HG03565 (cell line): ENCODE measurements around the gene PHLPP1.
A peak's percentile ranks its signal among the peaks of the same experiment; 100 is the strongest.

Source experiments
- ATAC-seq: cut with Tn5 transposase; IDR thresholded peaks from one replicate; pipeline ENCODE4 v1.9.1; 2021; ENCODE audit warnings: mild to moderate bottlenecking, moderate library complexity; ENCODE audit not compliant: unreplicated experiment

The PHLPP1 gene

GRCh38 chr18:62771494-62772270, 56.3 kb downstream of the PHLPP1 start:
- ATAC-seq, result peak; percentile 67

GRCh38 chr18:62772860-62773584, 57.7 kb downstream of the PHLPP1 start:
- ATAC-seq, result no peak

- ATAC-seq, result no peak
These were observed 58.4 kb downstream of the PHLPP1 start for GRCh38 chr18:62773691-62774090.

- no peak for ATAC-seq
These were observed 60.8 kb downstream of the PHLPP1 start for GRCh38 chr18:62776024-62776570.

GRCh38 chr18:62777814-62778213, 62.5 kb downstream of the PHLPP1 start:
- ATAC-seq, result no peak

GRCh38 chr18:62778976-62779869, 63.9 kb downstream of the PHLPP1 start:
- no peak for ATAC-seq

- ATAC-seq, result no peak
These were observed 65.9 kb downstream of the PHLPP1 start for GRCh38 chr18:62781262-62781661.

GRCh38 chr18:62781893-62782292, 66.6 kb downstream of the PHLPP1 start:
- no peak for ATAC-seq

- peak; percentile 41 for ATAC-seq
These were observed 69.1 kb downstream of the PHLPP1 start for GRCh38 chr18:62784338-62784965.

GRCh38 chr18:62784966-62785413, 69.6 kb downstream of the PHLPP1 start:
- ATAC-seq, result no peak

- ATAC-seq, result no peak
These were observed 71.3 kb downstream of the PHLPP1 start for GRCh38 chr18:62786689-62787088.

GRCh38 chr18:62788111-62788510, 72.8 kb downstream of the PHLPP1 start:
- ATAC-seq, result no peak

- no peak for ATAC-seq
These were observed 73.5 kb downstream of the PHLPP1 start for GRCh38 chr18:62788876-62789275.

GRCh38 chr18:62790871-62791772, 75.8 kb downstream of the PHLPP1 start:
- no peak for ATAC-seq

GRCh38 chr18:62792016-62792415, 76.7 kb downstream of the PHLPP1 start:
- no peak for ATAC-seq

- ATAC-seq, result no peak
These were observed 80.5 kb downstream of the PHLPP1 start for GRCh38 chr18:62795813-62796212.

GRCh38 chr18:62796216-62796621, 80.9 kb downstream of the PHLPP1 start:
- no peak for ATAC-seq

- no peak for ATAC-seq
These were observed 82.0 kb downstream of the PHLPP1 start for GRCh38 chr18:62797329-62797728.

- no peak for ATAC-seq
These were observed 84.6 kb downstream of the PHLPP1 start for GRCh38 chr18:62799977-62800376.
